Breast epithelium (tissue), 4 donors: ENCODE data around the gene CEP112. TPM values are rescaled to one million over a fixed set of nuclear protein-coding genes. Genes with fewer than 3 reads are reported as not detected.

ENCODE experiments used
- DNase-seq, 2 donors: peaks; one replicate each; pipeline ENCODE4 v3.0.0-alpha.2; 2019; ENCODE audit warnings: low spot score in 2 of 2
- H3K27ac ChIP-seq, 2 donors: fragments of 200-600 bp; sonication (generic) in 1 of 2; one replicate each; pipeline ENCODE4 v1.5.1; 2016 to 2019; ENCODE audit warnings: mild to moderate bottlenecking in 1 of 2
- H3K27me3 ChIP-seq, 2 donors: fragments of 200-600 bp; sonication (generic) in 1 of 2; one replicate each; pipeline versions ENCODE4 v1.5.1 to v1.6.0; 2017 to 2019; ENCODE audit warnings: control low read depth in 1 of 2, mild to moderate bottlenecking in 1 of 2
- H3K36me3 ChIP-seq: fragments of 200-600 bp; one replicate; pipeline ENCODE4 v1.5.1; 2019
- H3K4me1 ChIP-seq, 2 donors: fragments of 200-600 bp; sonication (generic); one replicate each; pipeline ENCODE4 v1.5.1; 2016 to 2019; ENCODE audit warnings: control low read depth in 1 of 2
- H3K4me3 ChIP-seq, 3 donors: fragments of 200-600 bp; sonication (generic); 1 replicate in 2 of 3; 2 replicates in 1 of 3; pipeline ENCODE4 v1.5.1; 2016 to 2019; ENCODE audit warnings: mild to moderate bottlenecking in 3 of 3, moderate library complexity in 2 of 3
- H3K9me3 ChIP-seq, 2 donors: fragments of 200-600 bp; sonication (generic) in 1 of 2; one replicate each; pipeline ENCODE4 v1.5.1; 2016 to 2019; ENCODE audit warnings: control low read depth in 1 of 2
- POLR2A ChIP-seq: fragments of 450-650 bp; IDR thresholded peaks from one replicate; pipeline ENCODE4 v1.6.1; 2016; ENCODE audit warnings: antibody characterized with exemption, mild to moderate bottlenecking, moderate library complexity
- POLR2AphosphoS5 ChIP-seq, 3 donors: sonication (generic); formaldehyde crosslinking; IDR thresholded peaks; one replicate each; pipeline ENCODE4 v1.6.1; 2017; ENCODE audit warnings: antibody characterized with exemption in 3 of 3
- intact Hi-C: fragments of 100-400 bp; cut with DNase I; formaldehyde crosslinking; loops from one replicate; pipeline ENCODE4 v1.15.1; 2023; ENCODE audit warnings: low total_unique reads
- total RNA-seq, 3 donors: library from RNA; depleted of rRNA; stranded (reverse); fragments of >200 nt; gene quantifications; one replicate each; pipeline ENCODE4 v1.1.0, GENCODE V29; 2016
- TF ChIP-seq, protein P1 (sequence below), 3 donors: fragments of 450-650 bp; IDR thresholded peaks; one replicate each; pipeline ENCODE4 v1.5.1; 2016 to 2017; ENCODE audit warnings: antibody characterized with exemption in 3 of 3, mild to moderate bottlenecking in 3 of 3, moderate library complexity in 3 of 3

Gene CEP112
- total RNA-seq, 3 donors from 2014 or later, result 12.9 to 27.2 (median 18.0) TPM

DNA sequence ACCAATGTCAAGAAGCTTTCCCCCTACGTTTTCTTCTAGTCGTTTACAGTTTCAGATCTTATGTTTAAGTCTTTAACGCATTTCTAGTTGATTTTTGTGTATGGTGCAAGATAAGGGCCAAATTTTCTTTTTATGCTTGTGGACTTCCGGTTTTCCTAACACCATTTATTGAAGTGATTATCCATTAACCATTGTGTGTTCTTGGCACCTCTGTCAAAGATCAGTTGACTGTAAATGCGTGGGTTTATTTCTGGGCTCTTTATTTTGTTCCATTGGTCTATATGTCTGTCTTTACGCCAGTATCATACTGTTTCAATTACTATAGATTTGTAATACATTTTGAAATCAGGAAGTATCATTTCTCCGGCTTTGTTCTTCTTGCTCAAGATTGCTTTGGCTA, 49.5 kb downstream of the CEP112 start:
- DNase-seq, result no peak
- Histone ChIP-seq H3K27ac (no peak overlapping the region), H3K4me1 (no peaks in the 10 kb centered on the region), H3K36me3 (no peaks in the 10 kb centered on the region), H3K4me3 (no peak overlapping the region), H3K27me3 (no peaks in the 10 kb centered on the region), H3K9me3 (no peaks in the 10 kb centered on the region)
- TF ChIP-seq, protein P1, sequence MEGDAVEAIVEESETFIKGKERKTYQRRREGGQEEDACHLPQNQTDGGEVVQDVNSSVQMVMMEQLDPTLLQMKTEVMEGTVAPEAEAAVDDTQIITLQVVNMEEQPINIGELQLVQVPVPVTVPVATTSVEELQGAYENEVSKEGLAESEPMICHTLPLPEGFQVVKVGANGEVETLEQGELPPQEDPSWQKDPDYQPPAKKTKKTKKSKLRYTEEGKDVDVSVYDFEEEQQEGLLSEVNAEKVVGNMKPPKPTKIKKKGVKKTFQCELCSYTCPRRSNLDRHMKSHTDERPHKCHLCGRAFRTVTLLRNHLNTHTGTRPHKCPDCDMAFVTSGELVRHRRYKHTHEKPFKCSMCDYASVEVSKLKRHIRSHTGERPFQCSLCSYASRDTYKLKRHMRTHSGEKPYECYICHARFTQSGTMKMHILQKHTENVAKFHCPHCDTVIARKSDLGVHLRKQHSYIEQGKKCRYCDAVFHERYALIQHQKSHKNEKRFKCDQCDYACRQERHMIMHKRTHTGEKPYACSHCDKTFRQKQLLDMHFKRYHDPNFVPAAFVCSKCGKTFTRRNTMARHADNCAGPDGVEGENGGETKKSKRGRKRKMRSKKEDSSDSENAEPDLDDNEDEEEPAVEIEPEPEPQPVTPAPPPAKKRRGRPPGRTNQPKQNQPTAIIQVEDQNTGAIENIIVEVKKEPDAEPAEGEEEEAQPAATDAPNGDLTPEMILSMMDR (IDR thresholded peaks at IDR 0.05), result no peak
- TF ChIP-seq POLR2A, result no peak
- no peak for TF ChIP-seq POLR2AphosphoS5 (IDR thresholded peaks at IDR 0.05)
- intact Hi-C loops, result no loop called here

DNA sequence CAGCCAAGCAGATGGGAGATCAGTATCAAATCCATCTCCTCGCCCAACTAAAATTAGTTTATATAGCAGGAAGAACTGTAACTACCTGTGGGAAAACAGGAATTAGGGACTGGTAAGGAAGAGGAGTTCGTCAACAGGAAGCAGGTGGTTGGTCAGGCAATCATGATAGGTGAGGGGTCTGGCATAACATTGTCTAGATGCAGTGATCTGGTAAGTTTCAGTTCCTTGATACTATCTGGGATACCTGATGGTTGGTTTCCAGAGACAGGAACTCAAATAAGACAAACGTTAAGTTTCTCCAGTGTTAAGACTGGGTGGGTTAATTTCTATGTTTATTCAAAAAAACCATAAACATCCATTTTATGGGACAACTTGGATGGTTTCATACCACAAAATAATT, 53.8 kb downstream of the CEP112 start:
- H3K27ac ChIP-seq, result no peak overlapping the region
- TF ChIP-seq POLR2AphosphoS5 (IDR thresholded peaks at IDR 0.05) (no peak), POLR2A (no peak)
- TF ChIP-seq, protein P1 (IDR thresholded peaks at IDR 0.05), result no peak

DNA sequence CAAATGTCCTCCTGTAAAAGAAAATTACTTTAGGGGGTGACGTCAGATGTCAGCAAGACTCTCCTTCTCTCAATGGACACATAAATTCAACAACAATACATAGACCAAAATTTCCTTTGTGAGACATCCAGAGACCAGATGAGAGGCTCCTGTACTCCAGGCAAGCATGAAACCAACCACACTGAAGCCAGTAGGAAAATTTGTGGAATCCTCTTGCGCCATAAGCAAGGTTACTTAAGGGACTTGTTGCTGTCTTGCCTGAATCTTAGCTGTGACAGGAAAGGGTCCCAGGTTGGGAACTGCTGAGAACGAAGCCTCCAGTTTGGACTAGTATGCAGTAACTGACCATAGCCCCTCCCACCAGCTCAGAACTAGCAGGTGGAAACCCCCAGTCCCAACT, 56.0 kb downstream of the CEP112 start:
- DNase-seq, result peak in 1 of 2 donors; percentile 20
- Histone ChIP-seq H3K4me3 (no peak overlapping the region), H3K27ac (peak overlapping the region; percentile 41 to 44), H3K9me3 (no peaks in the 10 kb centered on the region), H3K4me1 (no peaks in the 10 kb centered on the region), H3K27me3 (no peaks in the 10 kb centered on the region), H3K36me3 (no peaks in the 10 kb centered on the region)
- intact Hi-C loops, result no loop called here
- TF ChIP-seq, protein P1 (IDR thresholded peaks at IDR 0.05), result no peak
- TF ChIP-seq POLR2AphosphoS5 (IDR thresholded peaks at IDR 0.05) (no peak), POLR2A (no peak)

More for the DNA sequence above, 53.8 kb downstream of the CEP112 start:
- no peak for DNase-seq
- no peaks in the 10 kb centered on the region for H3K9me3 ChIP-seq
- no peaks in the 10 kb centered on the region for H3K4me1 ChIP-seq
- intact Hi-C loops, result no loop called here
- H3K27me3 ChIP-seq, result no peaks in the 10 kb centered on the region
- H3K36me3 ChIP-seq, result no peaks in the 10 kb centered on the region
- no peak overlapping the region for H3K4me3 ChIP-seq

DNA sequence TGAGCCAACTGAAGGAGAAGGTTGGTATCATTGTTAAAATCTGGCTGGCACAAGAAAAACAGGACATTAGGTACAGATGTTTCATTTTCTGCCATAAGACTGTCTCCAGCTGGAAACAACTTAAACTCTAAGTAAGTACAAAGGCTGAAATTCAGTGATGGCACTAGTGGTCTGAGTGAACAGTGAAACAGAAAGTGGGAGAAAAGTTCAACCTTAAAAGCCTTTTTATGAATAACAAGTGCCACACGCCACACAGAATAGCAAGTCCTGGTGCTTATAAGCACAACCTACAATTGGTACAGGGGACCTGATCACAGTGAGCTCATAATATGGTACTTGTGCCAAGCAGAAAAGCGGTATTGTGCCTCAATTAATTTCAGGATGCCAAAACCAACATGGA, 56.7 kb downstream of the CEP112 start:
- Histone ChIP-seq H3K27me3 (no peaks in the 10 kb centered on the region), H3K4me3 (no peak overlapping the region), H3K9me3 (no peaks in the 10 kb centered on the region), H3K27ac (no peak overlapping the region), H3K36me3 (no peaks in the 10 kb centered on the region), H3K4me1 (no peaks in the 10 kb centered on the region)
- DNase-seq, result no peak
- intact Hi-C loops, result no loop called here
- TF ChIP-seq POLR2A (no peak), POLR2AphosphoS5 (IDR thresholded peaks at IDR 0.05) (no peak)
- TF ChIP-seq, protein P1 (IDR thresholded peaks at IDR 0.05), result no peak

DNA sequence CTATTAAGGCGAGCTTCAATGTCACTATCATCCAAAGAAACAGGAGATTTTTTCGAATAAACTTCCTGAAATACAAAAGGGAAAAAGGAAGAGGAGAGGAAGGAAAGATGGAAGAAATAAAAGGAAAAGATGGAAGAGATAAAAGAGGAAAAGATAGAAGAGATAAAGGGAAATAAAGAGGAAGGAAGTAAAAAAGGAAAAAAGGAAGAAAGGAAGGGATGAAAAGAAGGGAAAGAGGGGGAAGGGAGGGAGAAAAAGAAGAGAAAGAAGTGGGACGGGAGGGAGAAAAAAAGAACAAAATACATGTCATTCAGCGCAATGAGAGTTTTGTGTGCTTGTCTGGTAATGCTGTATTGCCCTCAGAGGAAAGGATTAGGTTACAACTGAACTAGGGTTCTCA, 62.2 kb downstream of the CEP112 start:
- no peaks in the 10 kb centered on the region for H3K4me1 ChIP-seq
- H3K9me3 ChIP-seq, result no peaks in the 10 kb centered on the region
- H3K27me3 ChIP-seq, result no peaks in the 10 kb centered on the region
- intact Hi-C loops, result no loop called here
- H3K36me3 ChIP-seq, result no peaks in the 10 kb centered on the region
- no peak for DNase-seq
- TF ChIP-seq POLR2AphosphoS5 (IDR thresholded peaks at IDR 0.05), result no peak
- H3K27ac ChIP-seq, result no peak overlapping the region
- no peak overlapping the region for H3K4me3 ChIP-seq

DNA sequence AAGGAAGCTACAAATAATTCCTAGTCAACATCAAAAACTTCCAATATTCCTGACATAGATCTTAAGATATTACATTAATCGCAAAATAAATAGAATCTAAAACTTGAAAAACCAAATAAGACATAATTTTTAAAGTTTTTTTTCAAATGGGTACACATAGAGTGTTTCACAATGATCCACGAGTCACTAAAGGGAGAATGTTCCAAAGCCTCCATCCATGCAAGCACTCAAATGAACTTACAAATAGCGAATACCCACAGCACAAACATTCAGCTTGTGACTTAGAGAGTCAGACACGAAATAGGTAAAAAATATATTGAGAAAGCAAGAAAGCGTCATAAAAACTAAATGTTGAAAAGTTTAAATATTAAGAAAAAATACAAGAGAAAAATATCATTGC, 65.7 kb downstream of the CEP112 start:
- no peaks in the 10 kb centered on the region for H3K36me3 ChIP-seq
- no peak overlapping the region for H3K4me3 ChIP-seq
- H3K9me3 ChIP-seq, result no peaks in the 10 kb centered on the region
- intact Hi-C loops, result no loop called here
- H3K27ac ChIP-seq, result no peak overlapping the region
- no peak for DNase-seq
- no peak for TF ChIP-seq POLR2AphosphoS5 (IDR thresholded peaks at IDR 0.05)
- TF ChIP-seq, protein P1 (IDR thresholded peaks at IDR 0.05), result no peak
- no peak for TF ChIP-seq POLR2A
- H3K27me3 ChIP-seq, result no peaks in the 10 kb centered on the region
- no peaks in the 10 kb centered on the region for H3K4me1 ChIP-seq
